RKO (cell line): ENCODE measurements around the gene ATP6V1F.
"Not testable (repeated sequence)": the region's sequence is repeated elsewhere in the genome, so short reads cannot be mapped to it uniquely, and the experiment has no call there.

ENCODE experiments used
- DNase-seq: peaks from one replicate; pipeline ENCODE4 v3.0.0-alpha.2; 2016; ENCODE audit warnings: low spot score

Gene ATP6V1F

DNA sequence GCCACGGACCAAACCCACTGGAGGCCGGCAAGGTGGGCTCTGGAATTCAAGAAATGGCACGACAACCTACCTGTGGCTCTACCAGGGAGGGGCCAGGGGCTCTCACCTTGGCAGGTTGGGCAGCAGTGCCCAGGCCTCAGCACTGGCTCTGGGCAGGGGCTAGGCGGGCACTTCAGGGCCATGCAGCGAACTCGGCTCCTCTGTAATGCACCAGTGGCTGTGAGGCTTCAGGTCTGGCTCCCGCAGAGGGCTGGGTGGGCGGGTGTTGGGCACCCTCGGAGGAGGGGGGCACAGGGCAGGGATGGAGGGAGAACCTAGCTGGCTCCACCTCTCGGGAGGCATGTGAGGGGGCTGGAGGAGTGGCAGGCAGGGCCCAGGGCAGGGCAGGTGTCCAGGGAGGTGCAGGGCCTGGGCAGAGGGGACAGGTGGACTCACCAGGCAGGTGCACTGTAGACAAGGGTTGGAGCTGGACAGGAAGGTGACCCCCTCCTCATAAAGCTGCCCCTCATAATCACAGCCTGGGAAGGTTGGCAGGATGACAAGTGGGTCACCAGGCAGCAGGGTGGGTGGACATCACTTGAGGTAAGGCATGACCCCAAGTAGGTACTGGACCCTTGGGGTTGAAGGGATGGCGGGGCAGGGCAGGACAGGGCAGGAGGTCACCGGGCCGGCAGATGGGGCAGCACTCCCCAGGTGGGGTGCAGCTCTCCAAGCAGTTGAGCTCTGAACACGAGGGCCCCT, 41.1 kb downstream of the ATP6V1F start:
- DNase-seq, result no peak

DNA sequence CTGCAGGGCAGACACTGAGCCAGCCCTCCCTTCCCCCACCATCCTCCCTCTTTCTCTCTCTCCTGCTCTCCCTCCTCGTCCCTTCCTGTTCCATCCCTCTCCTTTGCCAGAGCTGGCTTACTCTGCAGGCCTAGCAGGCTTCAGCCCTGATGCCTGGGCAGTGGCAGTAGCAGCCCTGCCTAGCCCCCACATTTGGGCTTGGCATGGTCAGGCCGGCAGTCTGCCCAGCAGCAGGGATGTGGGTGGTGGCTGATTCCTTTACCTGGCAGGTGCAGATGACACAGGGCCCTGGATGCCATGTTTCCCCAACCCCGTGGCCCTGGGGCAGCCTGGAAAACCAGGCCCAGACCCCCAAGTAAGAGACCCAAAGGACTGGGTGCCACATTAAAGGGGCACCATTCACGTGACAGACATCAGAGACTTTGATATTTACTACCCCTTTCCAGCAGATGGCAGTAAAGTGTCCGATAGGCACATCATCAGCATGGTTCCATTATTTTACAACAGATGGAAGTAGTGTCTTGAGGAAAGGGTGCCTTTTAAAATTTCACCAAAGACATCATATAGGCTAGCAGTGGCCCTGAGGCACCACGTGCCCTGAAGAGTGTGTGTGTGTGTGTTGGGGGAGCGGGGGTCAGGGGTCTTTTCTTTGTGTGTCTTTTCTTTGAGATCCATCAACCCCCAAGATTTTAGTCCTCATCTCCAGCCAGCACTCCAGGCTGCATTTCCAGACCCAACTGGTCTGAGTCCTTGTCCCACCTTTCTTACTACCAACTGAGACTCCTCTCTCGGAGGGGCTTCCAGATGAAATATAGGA, 41.9 kb downstream of the ATP6V1F start:
- peak; percentile 76 for DNase-seq

DNA sequence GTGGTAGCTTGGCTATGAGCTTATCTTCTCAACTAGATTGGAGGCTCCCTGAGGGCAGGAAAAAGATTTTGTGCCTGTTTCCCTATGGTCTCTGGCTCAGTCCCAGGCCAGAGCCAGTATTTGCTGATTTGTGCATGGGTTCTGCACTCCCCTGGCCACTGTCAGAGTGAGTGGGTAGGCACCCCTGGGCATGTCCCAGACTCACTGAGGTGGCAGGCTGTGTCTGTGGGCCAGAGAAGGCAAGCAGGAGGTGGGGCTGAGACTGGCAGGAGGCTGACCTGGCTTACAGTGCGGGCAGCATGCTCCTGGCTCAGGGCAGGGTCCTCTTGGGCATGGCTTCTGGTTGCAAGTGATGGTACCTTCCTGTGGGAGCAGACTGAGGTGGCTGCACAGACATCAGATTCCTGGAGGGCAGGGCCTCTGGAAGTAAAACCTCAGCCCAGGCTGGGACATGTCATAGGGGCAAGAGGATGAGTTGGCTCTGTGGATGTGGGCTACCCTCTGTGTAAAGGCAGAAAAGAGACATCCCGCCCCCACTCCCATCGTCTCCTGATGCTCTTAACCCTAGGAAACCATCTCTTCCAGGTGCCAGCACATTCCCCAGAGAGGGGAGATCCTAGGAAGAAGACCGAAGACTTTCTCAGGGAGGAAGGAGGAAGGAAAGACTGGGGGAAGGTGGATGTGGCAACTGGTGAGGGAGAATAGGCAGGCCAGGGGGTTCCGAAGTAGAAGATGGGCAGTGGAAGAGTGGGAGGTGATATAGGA, 43.5 kb downstream of the ATP6V1F start:
- no peak for DNase-seq

DNA sequence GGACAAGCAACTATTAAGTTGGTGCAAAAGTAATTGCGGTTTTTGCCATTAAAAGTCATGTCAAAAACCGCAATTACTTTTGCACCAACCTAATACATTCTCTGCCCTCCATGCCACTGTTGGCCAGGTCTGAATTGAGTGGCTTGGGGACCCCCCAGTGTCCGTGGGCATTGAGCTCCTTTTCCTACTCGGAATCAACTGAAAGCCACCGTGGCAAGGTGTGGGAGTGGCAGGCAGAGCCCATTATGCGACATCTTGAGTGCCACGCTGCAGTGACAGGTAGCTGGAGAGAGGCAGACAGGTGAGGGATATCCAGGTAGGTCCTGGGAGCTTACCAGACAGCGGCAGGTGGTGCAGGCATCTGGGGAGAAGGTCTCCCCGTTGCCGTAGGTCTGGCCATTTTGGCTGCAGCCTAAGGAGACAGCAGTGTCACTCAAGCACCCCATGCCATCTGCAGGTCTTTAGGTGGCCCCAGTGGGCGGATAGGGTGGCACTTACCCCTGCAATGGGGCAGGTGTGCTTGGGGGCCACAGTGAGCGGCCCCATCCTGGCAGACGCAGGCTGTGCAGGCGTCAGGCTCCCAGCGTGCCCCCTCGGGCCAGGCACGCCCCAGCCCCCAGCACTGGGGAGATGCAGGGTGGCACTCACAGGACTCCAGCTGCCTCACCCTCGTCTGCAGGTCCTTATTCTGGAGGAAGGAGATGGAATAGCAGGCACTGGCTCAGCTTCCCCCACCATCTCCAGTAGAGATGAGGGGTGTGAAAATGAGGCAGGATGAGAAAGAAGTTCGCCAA, 44.3 kb downstream of the ATP6V1F start:
- DNase-seq, result no peak

DNA sequence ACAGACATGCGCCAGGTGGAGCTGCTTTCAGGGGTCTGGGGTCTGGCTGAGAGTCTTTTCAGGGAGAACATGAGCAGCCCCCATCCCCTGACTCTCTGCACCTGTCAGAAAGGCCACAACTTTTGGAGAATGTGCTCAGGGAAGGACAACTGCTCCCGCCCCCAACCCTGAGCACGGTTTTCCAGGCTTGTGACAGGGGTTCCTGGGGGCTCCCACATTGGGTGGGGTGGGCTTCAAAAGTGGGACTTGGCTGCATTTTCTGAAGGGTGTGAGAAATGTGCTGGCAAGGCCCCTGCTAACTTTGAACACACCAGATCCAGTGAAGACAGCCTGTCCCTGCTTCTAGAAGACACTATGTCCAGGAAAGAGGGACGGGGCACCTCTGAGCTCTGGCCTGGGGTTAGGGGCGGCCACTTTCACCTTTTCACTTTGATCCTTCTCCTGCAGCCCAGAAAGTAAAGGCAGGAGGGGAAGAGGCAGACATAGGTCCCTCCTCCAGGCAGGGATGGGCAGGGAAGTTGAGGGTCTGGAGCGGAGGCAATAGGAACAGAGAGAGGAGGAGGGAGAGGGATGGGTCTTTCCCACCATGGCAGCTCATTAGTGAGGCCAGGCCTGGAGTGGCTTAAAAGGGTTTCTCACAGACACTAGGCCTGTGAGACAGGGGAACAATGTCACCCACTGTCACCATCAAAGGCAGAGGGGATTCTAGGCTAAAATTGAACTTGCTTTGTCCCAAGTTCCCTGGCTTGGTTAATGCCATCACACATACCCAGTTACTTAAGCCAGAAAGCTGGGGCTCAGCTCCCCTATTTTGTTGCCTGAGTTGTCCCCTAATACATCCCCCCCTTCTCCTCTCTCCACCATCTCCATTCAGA, 46.3 kb downstream of the ATP6V1F start:
- no peak for DNase-seq

DNA sequence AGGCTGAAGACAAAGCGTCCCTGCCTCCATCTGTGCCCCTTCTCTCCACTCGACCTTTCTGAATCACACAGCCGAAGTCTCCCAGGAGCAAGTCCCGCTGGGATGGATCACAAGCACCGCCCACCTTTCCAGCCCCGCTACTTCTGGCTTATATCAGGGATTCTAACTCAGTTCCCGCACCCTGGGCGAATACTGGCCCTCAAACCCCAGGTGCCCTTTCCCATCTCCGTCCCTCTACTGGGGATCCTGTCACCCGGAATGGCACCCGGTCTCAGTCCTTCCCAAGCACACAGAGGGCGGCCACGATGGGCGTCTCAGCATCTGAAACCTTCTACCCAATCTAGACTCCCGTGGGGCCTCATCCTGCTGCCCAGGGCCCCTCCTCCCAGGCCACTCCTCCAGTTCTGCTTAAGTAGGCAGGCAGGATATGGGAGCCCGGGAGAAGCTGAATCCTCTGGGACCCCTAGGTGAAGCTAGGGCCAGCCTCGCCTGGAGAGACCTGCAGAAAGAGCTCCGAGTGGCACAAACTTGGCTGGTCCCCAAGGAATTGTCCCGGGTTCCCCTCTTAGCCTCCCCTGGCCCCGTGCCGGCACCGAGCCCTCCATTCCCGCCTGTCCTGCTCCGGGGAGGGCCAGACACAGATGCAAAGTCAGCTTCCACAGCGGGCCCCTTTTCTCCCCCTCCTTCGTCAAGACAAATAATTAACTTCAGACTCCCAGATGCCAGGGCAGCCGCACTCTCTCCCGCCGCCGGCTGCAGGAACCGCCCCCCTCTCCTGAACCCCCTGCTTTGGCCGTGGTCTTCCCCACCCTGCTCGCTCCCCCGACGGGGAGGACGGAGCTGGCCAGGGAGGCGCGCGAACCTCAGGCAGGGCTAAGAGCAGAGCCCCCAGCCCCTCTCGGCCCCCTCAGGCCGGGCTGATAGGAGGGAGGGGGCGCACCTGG, 47.2 kb downstream of the ATP6V1F start:
- no peak for DNase-seq

DNA sequence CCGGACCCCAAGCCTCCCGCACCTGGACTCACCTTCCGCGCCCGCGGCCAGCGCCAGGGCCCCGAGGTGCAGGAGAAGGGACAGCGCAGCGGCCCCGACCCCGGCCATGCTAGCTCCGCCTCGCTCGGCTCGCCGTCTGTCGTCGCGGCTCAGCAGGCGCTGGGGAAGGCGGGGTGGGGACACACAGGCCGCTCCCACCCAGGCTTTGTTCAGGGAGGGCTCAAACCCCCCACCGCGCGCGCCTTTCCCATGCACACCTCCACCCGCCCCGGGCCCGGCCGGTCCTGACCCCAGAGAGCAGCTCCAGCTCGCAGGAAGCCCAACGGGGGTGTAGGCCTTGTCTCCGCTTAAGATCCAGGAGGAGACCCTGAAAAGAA, 47.9 kb downstream of the ATP6V1F start, which contains the start of gene KCP:
Gene KCP (minus strand): TSS at position 141 of the 377 bp plus-strand sequence. CDS start 33 bp downstream, at position 108.
- no peak for DNase-seq

DNA sequence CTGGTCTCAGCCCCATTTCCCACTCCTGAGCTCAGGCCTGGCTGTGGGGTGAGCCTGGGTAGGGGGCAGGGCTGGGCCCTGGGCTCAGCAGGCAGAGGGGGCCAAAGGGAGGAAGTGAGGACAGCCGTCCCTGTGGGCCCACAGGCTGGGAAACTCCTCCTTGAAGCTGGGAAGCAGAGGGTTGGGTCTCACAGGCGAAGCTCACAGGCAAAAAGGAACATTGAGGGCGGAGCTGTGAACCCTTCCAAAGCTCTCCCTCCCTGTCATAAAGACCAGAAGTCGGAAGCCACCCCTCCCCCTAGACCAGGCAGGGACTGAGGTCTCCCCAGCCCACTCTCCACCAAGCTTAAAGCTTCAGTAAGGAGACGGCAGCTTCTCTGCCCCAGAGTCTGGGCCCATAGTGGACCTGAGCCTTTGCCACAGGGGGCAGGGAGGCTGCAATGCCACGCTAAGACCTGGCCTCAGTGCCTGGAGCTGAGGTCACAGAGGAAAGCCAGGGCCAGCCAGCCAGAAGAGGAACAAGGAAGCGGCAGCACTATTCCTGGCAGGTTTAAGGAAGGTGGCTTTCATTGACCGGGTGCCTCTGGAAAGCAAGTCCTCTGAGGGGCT, 48.9 kb downstream of the ATP6V1F start:
- no peak for DNase-seq

DNA sequence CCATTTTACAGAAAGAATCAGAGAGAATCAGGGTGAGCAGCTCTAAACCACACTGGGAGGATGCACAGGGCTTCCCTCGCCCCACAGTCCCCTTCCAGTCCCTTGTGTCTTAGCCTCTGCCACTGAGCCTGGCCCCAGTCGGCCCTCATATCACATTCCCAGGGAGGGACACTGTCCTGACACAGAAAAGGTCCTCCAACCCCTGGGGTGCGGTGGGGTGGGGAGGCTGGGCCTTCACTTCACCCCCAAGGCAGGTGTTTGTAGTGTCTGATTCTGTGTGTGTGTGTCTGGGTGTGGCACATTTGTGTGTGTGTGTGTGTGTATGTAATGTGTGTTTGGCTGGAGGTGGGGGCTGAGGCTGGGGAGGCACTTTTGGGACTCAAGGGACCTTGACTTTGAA, 49.6 kb downstream of the ATP6V1F start:
- DNase-seq, result no peak

DNA sequence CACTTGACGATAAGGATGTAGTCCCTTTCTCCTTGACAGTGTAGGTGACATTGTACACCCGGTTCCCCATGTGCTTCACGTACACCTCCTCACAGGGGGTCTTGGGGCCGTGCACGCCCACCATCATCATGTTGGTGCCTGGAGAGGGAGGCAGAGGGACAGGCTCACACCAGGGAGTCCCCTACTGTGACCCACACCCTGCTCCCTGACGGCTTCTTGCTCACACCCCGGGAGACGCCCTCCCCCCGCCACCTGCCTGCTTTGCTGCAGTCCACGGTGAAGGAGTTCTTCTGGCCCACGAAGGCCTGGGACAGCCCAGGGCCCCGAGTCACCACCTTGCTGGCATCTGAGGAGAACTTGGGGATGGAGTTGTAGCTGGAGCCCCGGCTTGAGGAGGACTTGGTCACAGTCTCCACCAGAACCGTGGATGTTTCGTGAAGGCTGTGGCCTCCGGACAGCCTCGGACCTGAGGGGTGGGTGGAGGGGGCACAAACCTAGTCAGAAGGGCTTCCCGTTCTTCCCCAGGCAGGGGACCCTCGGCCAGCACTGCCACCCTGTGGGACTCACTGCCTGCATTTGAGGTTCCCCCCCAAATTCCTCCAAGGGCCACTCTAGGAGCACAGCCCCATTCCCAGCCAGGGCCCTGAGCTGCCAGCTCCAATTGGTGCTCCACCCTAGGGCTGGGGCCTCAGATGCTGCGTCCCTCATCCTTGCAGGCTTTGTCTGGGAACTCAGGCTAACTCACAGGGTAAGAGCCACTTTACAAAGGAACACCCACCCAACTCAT, 50.2 kb downstream of the ATP6V1F start:
- DNase-seq, result not testable (repeated sequence)

DNA sequence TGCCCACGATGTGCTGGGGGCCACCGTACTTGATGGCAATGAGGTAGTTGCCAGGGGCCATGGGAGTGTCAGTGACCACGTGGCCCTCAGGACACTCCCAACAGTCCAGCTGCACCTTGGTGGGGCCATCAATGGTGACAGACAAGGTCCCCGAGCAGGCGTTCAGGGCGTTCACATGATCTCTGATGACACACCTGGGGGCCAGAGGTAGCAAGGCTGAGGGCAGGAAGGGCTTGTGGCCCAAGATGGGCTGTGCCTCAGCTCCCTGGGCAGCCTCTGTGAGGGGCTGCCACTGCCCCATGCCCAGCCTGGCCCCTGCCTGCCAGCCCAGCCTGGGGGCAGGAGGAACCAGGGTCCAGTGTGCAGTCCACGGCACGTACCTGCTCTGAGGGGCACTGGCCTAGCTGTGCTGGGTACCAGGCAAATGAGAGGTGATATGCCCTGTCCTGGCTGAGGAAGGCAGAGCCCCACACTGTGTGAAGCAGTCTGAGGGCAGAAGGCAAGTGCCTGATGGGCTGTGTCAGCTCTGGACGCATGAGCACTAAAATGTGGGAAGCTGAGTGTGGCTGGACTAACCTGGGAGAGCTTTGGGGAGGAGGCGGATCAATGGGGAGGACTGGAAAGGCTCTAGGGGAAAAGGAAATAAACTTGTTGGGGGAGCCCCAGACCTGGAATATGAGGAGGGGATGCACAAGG, 51.4 kb downstream of the ATP6V1F start:
- no peak for DNase-seq

DNA sequence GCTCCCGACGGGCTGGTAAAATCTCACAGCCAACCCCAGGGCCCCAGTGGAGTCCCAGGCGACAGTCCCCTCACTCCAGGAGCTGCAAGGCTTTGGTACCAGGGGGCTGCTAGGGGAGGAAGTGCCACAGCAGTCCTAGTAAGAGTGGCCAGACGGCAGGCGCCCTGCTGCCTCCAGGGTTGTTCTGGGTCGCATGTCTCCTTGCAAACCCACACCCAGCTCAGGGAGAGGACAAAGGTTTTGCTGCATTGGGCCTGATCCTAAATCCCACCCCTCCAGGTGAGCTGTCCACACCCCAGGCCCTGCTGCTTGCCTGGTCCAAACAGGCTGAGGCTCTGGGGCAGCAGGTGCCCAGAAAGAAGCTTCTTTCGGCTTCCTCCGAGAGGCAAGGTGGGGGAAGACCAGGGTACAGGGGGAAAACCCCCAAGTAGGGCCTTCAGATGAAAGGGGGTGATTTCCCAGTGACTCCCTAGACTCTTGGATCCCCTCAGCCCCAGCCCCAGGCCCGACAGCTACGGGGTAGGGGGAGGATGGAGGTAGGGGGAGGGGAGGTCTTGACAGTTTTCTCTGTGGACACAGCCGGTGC, 52.0 kb downstream of the ATP6V1F start:
- no peak for DNase-seq

DNA sequence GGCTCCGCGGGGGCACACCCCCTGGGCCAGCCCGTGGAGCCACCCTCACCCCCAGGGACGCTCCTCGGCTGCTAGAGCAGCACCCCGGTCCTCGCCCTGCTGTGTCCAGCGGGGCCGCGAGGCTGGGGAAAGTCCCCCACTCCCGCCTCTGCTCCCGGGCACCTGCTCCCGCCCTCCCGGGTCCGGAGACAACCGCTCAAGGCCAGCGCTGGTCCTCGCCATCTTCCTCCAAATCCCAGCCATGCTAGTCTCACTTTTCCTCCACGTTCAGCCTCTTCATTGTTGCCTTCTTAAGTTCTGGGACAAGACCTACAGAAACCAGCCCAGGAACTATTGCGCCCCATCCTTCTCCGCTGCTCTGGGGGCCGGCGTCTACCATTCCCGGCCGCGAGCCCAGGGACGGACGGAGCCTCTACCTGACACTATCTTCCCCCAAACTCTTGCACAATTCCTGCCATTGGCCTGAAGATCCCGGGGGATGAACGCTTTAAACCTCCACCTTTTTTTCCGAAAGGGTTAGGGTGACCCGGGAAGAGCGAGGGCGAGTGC, 52.7 kb downstream of the ATP6V1F start:
- no peak for DNase-seq
